Measurements from ENCODE around the gene CMBL.
"Not testable (repeated sequence)": the region's sequence is repeated elsewhere in the genome, so short reads cannot be mapped to it uniquely, and the experiment has no call there.

The CMBL gene

DNA sequence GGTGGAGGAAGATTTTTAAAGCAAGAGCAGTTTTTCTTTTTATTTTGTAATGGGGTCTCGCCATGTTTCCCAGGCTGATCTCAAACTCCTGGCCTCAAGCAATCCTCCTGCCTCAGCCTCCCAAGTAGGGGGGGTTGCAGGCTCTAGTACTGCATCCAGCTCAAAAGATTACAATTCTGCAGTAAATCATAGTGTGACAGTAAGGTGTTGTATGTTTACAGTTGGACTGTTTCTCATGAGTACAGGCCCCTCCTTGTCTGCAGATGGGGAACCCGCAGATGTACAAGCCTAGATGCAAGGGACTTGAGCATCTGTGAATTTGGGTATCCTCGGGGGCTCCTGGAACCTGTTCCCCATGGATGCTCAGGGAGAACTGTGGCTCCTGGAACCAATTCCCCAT is 54.3 kb downstream of the CMBL start:
- no peak for DNase-seq

- no peak for DNase-seq
Measured at GRCh38 chr5:10251405-10251804, 56.3 kb downstream of the CMBL start.

GRCh38 chr5:10250806-10251276 is 56.9 kb downstream of the CMBL start:
- peak; percentile 37 for DNase-seq

GRCh38 chr5:10249948-10250805 is 57.5 kb downstream of the CMBL start, which contains the start of gene CCT5:
Gene CCT5, plus strand, starts transcription at chr5:10250280. Its CDS starts 61 bp downstream, at chr5:10250341.
- peak; percentile 99 for DNase-seq

- DNase-seq, result peak; percentile 37
Measured at GRCh38 chr5:10248378-10249260, 59.1 kb downstream of the CMBL start.

DNA sequence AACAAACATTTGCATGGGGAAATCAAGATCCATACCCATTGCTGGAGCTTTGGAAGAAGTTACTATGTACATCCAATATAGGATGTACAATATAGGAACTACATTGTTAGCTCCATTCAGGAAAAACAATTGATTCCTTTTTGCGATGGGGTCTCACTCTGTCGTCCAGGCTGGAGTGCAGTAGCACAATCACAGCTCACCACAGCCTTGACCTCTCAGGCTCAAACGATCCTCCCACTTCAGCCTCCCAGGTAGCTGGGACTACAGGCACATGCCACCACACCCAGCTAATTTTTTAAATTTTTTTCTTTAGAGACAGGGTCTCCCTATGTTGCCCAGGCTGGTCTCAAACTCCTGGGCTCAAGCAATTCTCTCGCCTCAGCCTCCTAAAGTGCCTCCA is 60.5 kb downstream of the CMBL start:
- not testable (repeated sequence) for DNase-seq

- DNase-seq, result no peak
Measured at GRCh38 chr5:10246761-10247160, 60.9 kb downstream of the CMBL start.

DNA sequence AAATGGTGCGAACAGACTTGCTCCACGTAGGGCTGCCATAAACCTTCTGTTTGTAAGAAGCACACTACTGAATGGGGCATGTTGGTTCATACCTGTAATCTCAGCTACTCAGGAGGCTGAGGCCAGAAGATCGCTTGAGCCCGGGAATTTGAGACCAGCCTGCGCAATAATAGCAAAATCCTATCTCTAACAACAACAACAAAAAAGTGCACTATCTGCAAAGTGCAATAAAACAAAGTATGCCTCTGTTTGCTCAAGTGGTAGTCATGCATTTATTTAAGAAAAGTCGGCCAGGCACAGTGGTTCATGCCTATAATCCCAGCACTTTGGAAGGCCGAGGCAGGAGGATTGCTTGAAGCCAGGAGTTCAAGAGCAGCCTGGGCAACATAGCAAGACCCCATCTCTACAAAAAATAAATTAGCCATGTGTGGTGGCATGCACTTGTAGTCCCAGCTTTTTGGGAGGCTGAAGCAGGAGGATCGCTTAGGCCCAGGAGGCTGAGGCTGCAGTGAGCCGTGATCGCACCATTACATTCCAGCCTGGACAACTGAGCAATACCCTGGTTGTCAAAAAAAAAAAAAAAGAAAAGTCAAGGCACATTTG is 63.3 kb downstream of the CMBL start:
- no peak for DNase-seq

- no peak for DNase-seq
Measured at GRCh38 chr5:10243660-10244240, 64.0 kb downstream of the CMBL start.

DNA sequence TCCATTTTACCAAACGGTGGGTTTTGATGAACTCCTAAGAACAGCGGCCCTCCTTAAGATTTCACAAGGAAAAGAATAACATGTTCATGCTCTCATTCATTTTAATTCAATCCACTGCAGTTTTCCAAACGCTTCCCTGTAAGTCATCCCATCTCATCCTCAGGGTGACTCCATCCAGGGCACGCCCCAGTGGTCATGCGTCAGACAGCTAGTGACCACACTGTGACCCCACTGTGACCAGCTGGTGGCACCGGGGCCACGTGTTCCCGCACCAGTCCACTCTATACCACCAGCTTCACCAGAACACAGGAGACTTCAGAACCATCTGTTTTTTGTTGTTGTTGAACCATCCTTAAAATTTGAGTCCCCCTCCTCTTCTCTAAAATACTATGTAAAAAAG is 72.4 kb downstream of the CMBL start:
- no peak for DNase-seq

DNA sequence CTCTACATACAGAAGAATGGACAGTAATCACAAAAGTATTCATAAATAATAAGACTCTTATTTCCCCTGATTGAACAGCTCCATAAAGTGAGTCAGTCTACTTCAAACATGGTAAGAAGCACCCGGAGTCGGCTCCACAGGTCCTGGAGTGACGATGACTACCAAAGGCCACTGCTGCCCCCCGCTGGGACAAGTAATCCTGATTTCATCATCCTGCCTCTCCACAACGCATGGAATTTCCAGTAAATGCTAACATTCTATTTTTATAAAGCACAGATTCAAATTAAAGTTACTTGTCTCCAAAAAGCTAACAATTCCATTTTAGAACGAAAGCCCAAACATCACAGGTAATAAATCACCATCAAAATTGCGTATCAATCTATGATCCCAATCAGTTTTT is 74.2 kb downstream of the CMBL start:
- DNase-seq, result no peak

DNA sequence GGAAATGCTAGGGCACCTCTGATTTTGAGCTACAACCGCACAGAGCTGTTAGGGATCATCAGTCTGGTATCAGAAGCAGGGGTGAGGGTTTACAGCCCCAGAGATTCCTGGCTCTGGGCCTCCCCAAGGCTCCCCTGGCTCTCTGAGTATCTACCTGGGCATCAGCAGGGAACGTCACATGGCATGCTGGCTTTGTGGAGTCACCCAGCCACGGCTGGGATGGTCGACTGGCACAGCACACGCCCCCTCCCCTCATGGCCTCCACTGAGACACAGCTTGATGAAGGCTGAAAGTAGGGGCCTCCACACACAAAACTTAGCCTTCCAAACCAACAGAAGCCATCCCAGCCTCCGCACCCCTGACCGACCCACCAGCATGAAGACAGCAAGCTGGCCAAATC is 74.7 kb downstream of the CMBL start:
- no peak for DNase-seq

GRCh38 chr5:10232386-10232785 is 75.3 kb downstream of the CMBL start:
- no peak for DNase-seq

DNA sequence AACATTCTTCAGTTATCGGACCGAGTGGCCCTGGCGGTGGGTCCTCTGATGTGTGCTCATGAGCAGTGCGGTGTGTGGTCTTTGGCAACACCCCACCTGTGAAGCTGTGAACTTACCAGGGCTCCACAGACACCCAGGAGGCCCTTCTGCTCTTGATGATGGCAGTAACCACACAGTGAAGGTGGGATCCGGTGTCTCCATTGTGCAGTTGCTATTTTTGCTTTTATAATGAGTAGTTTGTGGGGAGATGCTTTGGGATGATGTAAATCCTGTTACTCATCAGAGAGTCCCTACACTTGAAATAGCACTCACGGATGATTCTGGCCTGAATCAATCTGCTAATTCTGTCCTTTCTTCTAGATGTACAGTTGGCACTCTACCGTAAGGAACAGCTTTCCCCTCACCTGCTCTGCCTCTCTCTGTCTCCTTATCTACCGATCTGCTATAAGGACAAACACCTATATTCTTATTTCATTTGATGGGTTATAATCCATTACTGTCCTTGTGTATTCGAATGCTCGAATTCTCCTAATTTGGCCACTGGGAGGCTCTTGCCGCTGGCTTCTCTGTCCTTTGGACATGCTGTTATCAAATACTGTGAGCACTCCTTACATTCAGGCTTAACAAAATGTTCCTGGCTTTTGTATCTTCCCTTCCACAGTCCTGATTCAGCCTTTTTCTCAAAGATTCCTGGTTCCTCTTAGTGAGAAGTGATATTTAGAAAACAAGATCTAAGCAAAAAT is 78.2 kb downstream of the CMBL start:
- DNase-seq, result no peak

- DNase-seq, result no peak
Measured at GRCh38 chr5:10228288-10228687, 79.4 kb downstream of the CMBL start.

All from NCI-H146 (cell line).